ENCODE data around the gene DCX. TPM values are rescaled to one million over a fixed set of nuclear protein-coding genes. Genes with fewer than 3 reads are reported as not detected.

Gene DCX
- total RNA-seq, 2 donors from 2014 or later: under 0.01 TPM; not detected in 1

DNA sequence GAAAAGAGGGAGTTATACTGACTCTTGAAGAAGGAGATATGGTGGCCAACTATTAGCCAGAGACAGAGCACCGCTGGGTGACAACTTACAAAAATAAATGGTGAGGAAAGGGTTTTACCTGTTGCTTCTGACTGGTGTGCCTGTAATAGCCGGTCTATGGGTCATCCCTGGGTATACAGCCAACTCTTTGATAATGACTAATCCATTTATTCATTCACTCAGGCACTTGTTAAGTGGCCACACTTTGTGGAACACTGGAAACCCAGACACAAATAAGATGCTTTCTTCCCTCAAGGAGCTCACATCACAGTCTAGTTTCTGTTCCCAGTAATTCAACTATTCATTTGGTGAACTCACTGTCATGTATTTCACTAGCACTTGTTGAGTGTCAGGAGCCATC, 128.5 kb downstream of the DCX start:
- Histone ChIP-seq H3K4me1 (peaks cover 7% of the 10 kb centered on the region), H3K4me3 (no peak overlapping the region), H3K9me3 (no peaks in the 10 kb centered on the region), H3K27me3 (no peaks in the 10 kb centered on the region), H3K36me3 (replicated peaks in 1 of 2; ENCODE audit: insufficient read depth in 1 of 2, low read depth in 2 of 2) (no peaks in the 10 kb centered on the region), H3K27ac (no peak overlapping the region)
- DNase-seq: no peak
- WGBS, 2 donors: 80 to 89% methylated on average over 2 of the region's 2 CpGs
- ATAC-seq: no peak
- intact Hi-C loops (cut with DNase I): no loop called here
- TF ChIP-seq CTCF (IDR thresholded peaks at IDR 0.05): no peak
- no peak for TF ChIP-seq POLR2A (IDR thresholded peaks at IDR 0.05)

DNA sequence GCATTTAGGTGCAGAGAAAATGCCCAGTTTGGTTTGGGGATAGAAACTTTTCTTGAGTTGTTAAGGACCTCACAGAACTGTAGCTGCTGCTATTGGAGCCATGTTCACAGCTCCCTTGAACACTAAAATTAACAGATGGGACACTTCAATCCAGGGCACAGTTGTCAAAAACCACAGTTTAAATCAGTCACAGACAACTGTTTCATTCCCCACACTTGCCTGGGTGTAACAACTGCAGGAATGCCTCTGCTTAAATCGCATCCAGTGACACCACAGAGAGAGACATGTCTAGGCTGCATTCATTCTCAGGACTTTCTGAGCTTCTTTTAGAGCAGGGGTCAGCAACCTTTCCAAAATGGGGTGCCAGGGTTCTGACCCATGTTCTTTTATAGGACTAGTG, 129.0 kb downstream of the DCX start:
- Histone ChIP-seq H3K27ac (no peak overlapping the region), H3K4me1 (peaks cover 7% of the 10 kb centered on the region), H3K4me3 (no peak overlapping the region), H3K9me3 (no peaks in the 10 kb centered on the region), H3K36me3 (replicated peaks in 1 of 2; ENCODE audit: insufficient read depth in 1 of 2, low read depth in 2 of 2) (no peaks in the 10 kb centered on the region), H3K27me3 (no peaks in the 10 kb centered on the region)
- WGBS, 2 donors: 80% methylated on average over 1 of the region's 1 CpG; no CpG with 5 or more reads in 1 of the 2 donors
- no peak for DNase-seq
- intact Hi-C loops (cut with DNase I): no loop called here
- ATAC-seq: no peak
- TF ChIP-seq CTCF (IDR thresholded peaks at IDR 0.05): no peak
- TF ChIP-seq POLR2A (IDR thresholded peaks at IDR 0.05): no peak

- Histone ChIP-seq H3K27me3 (no peaks in the 10 kb centered on the region), H3K36me3 (replicated peaks in 1 of 2; ENCODE audit: insufficient read depth in 1 of 2, low read depth in 2 of 2) (no peaks in the 10 kb centered on the region), H3K27ac (no peak overlapping the region), H3K4me1 (peaks cover 7% of the 10 kb centered on the region), H3K9me3 (no peaks in the 10 kb centered on the region), H3K4me3 (no peak overlapping the region)
- intact Hi-C loops (cut with DNase I): no loop called here
- no peak for ATAC-seq
- WGBS, 2 donors: 73 to 91% methylated on average over 6 of the region's 6 CpGs
- no peak for DNase-seq
- TF ChIP-seq CTCF (IDR thresholded peaks at IDR 0.05): no peak
- TF ChIP-seq POLR2A (IDR thresholded peaks at IDR 0.05): no peak
These were observed 129.9 kb downstream of the DCX start for GRCh38 chrX:111282139-111282538.

- ATAC-seq (peak; percentile 71), DNase-seq (peak; percentile 21 to 48 (median 37))
- no peaks in the 10 kb centered on the region for H3K27me3 ChIP-seq
- H3K4me1 ChIP-seq: no peaks in the 10 kb centered on the region
- intact Hi-C loops (cut with DNase I): no loop called here
- no peaks in the 10 kb centered on the region for H3K36me3 ChIP-seq (replicated peaks in 1 of 2; ENCODE audit: insufficient read depth in 1 of 2, low read depth in 2 of 2)
- no peak within 1 kb of the TSS for H3K27ac ChIP-seq
- H3K4me3 ChIP-seq: no peak within 1 kb of the TSS
- 14 to 31% methylated on average over 8 of the region's 8 CpGs for WGBS, 2 donors
- no peaks in the 10 kb centered on the region for H3K9me3 ChIP-seq
- peak in 1 of 3 donors; percentile 19 for TF ChIP-seq POLR2A (IDR thresholded peaks at IDR 0.05)
- no peak for TF ChIP-seq CTCF (IDR thresholded peaks at IDR 0.05)
These were observed 141.7 kb downstream of the DCX start, which contains the start of gene CAPN6 for GRCh38 chrX:111270339-111270738. Gene CAPN6 (minus strand): TSS chrX:111270483. CDS start chrX:111263936, 6,547 bp downstream.

GRCh38 chrX:111268506-111268905, 143.5 kb downstream of the DCX start:
- H3K4me3 ChIP-seq: no peak overlapping the region
- DNase-seq: no peak
- H3K9me3 ChIP-seq: no peaks in the 10 kb centered on the region
- 25 to 43% methylated on average over 2 of the region's 2 CpGs for WGBS, 2 donors
- H3K27me3 ChIP-seq: no peaks in the 10 kb centered on the region
- no peak for ATAC-seq
- H3K27ac ChIP-seq: no peak overlapping the region
- no peaks in the 10 kb centered on the region for H3K36me3 ChIP-seq (replicated peaks in 1 of 2; ENCODE audit: insufficient read depth in 1 of 2, low read depth in 2 of 2)
- no peak for TF ChIP-seq POLR2A (IDR thresholded peaks at IDR 0.05)
- TF ChIP-seq CTCF (IDR thresholded peaks at IDR 0.05): no peak
- intact Hi-C loops (cut with DNase I): no loop called here
- no peaks in the 10 kb centered on the region for H3K4me1 ChIP-seq

Measured in body of pancreas (tissue), 4 donors.